ENCODE results near the gene CFAP100. TPM values are rescaled to one million over a fixed set of nuclear protein-coding genes. Genes with fewer than 3 reads are reported as not detected.

CFAP100 gene
- total RNA-seq, 1 experiment from 2014 or later, result not detected

DNA sequence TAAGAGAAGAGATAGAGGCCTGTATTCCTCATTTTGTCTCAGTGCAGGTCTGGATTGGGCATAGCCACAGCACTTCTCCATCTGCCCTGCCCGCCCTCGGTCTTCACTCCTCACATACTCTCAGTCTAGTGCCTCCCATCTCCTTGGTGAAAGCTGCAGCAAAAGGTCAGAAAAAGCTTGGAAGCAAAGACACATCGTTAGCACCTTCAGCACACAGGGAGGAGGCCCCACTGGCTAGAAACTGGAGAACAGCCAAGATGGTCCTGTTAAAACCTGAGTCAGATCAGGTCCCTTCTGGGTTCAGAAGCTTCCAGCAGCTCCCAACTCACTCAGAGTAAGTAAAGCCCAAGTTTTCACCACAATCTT, 35.9 kb upstream of the CFAP100 start:
- H3K36me3 ChIP-seq (ENCODE audit: control insufficient read depth in 1 of 2, insufficient read depth in 2 of 2, low read length in 2 of 2), result no peaks in the 10 kb centered on the region
- ATAC-seq (no peak), DNase-seq (ENCODE audit: low read depth, low spot score) (no peak)
- H3K9me2 ChIP-seq (ENCODE audit: insufficient read depth), result no peaks in the 10 kb centered on the region
- no peaks in the 10 kb centered on the region for H4K20me1 ChIP-seq (ENCODE audit: insufficient read depth)
- peaks cover 10 to 30% of the 10 kb centered on the region in 2 experiments; a peak in 3 of 4 replicates for H3K4me1 ChIP-seq (ENCODE audit: control insufficient read depth in 1 of 2, insufficient read depth in 2 of 2, low read length in 2 of 2)
- no peak overlapping the region for H3K9ac ChIP-seq (ENCODE audit: low read length)
- no peak overlapping the region for H2AFZ ChIP-seq (ENCODE audit: low read depth, low read length, poor library complexity, severe bottlenecking)
- no peak overlapping the region for H3K4me2 ChIP-seq (ENCODE audit: low read length)
- intact Hi-C loops (cut with micrococcal nuclease), result no loop called here
- ChIA-PET POLR2A (no interaction called here), RAD21 (ENCODE audit: low non-redundant PET in 1 of 2, low total read pairs in 2 of 2, uncharacterized antibody in 2 of 2, unreplicated experiment in 2 of 2) (no interaction called here), CTCF (no interaction called here)
- H3K27ac ChIP-seq (ENCODE audit: low read depth, low read length), result no peak overlapping the region
- H3K9me3 ChIP-seq (ENCODE audit: control insufficient read depth in 1 of 2, insufficient read depth in 1 of 2, low read depth in 1 of 2, low read length in 2 of 2), result no peaks in the 10 kb centered on the region
- H3K4me3 ChIP-seq (replicated peaks in 1 of 2; ENCODE audit: low read depth in 1 of 2, low read length in 2 of 2), result no peak overlapping the region
- H3K27me3 ChIP-seq (ENCODE audit: insufficient read depth, low read length), result peaks cover 6% of the 10 kb centered on the region; the same call in 1 of the 2 replicates
- no peak for TF ChIP-seq EZH2phosphoT487 (IDR thresholded peaks at IDR 0.05; ENCODE audit: borderline replicate concordance)
- TF ChIP-seq EGR1 (IDR thresholded peaks at IDR 0.05; ENCODE audit: low read depth), result no peak
- TF ChIP-seq, protein P1, sequence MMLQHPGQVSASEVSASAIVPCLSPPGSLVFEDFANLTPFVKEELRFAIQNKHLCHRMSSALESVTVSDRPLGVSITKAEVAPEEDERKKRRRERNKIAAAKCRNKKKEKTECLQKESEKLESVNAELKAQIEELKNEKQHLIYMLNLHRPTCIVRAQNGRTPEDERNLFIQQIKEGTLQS (IDR thresholded peaks at IDR 0.05), result no peak
- no peak for TF ChIP-seq JUND (IDR thresholded peaks at IDR 0.05)
- no peak for TF ChIP-seq SRF (IDR thresholded peaks at IDR 0.05; ENCODE audit: low read depth)
- TF ChIP-seq, protein P2, sequence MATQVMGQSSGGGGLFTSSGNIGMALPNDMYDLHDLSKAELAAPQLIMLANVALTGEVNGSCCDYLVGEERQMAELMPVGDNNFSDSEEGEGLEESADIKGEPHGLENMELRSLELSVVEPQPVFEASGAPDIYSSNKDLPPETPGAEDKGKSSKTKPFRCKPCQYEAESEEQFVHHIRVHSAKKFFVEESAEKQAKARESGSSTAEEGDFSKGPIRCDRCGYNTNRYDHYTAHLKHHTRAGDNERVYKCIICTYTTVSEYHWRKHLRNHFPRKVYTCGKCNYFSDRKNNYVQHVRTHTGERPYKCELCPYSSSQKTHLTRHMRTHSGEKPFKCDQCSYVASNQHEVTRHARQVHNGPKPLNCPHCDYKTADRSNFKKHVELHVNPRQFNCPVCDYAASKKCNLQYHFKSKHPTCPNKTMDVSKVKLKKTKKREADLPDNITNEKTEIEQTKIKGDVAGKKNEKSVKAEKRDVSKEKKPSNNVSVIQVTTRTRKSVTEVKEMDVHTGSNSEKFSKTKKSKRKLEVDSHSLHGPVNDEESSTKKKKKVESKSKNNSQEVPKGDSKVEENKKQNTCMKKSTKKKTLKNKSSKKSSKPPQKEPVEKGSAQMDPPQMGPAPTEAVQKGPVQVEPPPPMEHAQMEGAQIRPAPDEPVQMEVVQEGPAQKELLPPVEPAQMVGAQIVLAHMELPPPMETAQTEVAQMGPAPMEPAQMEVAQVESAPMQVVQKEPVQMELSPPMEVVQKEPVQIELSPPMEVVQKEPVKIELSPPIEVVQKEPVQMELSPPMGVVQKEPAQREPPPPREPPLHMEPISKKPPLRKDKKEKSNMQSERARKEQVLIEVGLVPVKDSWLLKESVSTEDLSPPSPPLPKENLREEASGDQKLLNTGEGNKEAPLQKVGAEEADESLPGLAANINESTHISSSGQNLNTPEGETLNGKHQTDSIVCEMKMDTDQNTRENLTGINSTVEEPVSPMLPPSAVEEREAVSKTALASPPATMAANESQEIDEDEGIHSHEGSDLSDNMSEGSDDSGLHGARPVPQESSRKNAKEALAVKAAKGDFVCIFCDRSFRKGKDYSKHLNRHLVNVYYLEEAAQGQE (IDR thresholded peaks at IDR 0.05; ENCODE audit: low read depth), result no peak
- TF ChIP-seq, protein P3, sequence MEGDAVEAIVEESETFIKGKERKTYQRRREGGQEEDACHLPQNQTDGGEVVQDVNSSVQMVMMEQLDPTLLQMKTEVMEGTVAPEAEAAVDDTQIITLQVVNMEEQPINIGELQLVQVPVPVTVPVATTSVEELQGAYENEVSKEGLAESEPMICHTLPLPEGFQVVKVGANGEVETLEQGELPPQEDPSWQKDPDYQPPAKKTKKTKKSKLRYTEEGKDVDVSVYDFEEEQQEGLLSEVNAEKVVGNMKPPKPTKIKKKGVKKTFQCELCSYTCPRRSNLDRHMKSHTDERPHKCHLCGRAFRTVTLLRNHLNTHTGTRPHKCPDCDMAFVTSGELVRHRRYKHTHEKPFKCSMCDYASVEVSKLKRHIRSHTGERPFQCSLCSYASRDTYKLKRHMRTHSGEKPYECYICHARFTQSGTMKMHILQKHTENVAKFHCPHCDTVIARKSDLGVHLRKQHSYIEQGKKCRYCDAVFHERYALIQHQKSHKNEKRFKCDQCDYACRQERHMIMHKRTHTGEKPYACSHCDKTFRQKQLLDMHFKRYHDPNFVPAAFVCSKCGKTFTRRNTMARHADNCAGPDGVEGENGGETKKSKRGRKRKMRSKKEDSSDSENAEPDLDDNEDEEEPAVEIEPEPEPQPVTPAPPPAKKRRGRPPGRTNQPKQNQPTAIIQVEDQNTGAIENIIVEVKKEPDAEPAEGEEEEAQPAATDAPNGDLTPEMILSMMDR (IDR thresholded peaks at IDR 0.05 in 2 of 3, conservative IDR thresholded peaks at IDR 0.05 in 1 of 3; ENCODE audit: borderline replicate concordance in 1 of 3, insufficient read depth in 1 of 3, low read depth in 2 of 3, low read length in 2 of 3), result no peak
- no peak for TF ChIP-seq SIN3A (IDR thresholded peaks at IDR 0.05; ENCODE audit: low read depth)
- TF ChIP-seq, protein P4, sequence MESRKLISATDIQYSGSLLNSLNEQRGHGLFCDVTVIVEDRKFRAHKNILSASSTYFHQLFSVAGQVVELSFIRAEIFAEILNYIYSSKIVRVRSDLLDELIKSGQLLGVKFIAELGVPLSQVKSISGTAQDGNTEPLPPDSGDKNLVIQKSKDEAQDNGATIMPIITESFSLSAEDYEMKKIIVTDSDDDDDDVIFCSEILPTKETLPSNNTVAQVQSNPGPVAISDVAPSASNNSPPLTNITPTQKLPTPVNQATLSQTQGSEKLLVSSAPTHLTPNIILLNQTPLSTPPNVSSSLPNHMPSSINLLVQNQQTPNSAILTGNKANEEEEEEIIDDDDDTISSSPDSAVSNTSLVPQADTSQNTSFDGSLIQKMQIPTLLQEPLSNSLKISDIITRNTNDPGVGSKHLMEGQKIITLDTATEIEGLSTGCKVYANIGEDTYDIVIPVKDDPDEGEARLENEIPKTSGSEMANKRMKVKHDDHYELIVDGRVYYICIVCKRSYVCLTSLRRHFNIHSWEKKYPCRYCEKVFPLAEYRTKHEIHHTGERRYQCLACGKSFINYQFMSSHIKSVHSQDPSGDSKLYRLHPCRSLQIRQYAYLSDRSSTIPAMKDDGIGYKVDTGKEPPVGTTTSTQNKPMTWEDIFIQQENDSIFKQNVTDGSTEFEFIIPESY (IDR thresholded peaks at IDR 0.05; ENCODE audit: extremely low read depth, insufficient replicate concordance, low read length), result no peak
- TF ChIP-seq ZFX (IDR thresholded peaks at IDR 0.05), result no peak
- TF ChIP-seq, protein P5, sequence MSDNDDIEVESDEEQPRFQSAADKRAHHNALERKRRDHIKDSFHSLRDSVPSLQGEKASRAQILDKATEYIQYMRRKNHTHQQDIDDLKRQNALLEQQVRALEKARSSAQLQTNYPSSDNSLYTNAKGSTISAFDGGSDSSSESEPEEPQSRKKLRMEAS (IDR thresholded peaks at IDR 0.05), result no peak
- TF ChIP-seq YY1 (IDR thresholded peaks at IDR 0.05; ENCODE audit: extremely low read depth, insufficient replicate concordance, low read depth, low read length), result no peak
- TF ChIP-seq CEBPB (IDR thresholded peaks at IDR 0.05; ENCODE audit: low read depth), result no peak
- no peak for TF ChIP-seq CBX3 (IDR thresholded peaks at IDR 0.05; ENCODE audit: low read depth)
- TF ChIP-seq FOSL1 (IDR thresholded peaks at IDR 0.05; ENCODE audit: low read depth), result no peak
- no peaks in the 10 kb centered on the region for H3K79me2 ChIP-seq (ENCODE audit: insufficient read depth, low read length)
- BruUV-seq (replicated peaks), result no TSS peak
